Stomach (tissue), 4 donors: ENCODE data around the gene CD300LD.

Source experiments
- POLR2AphosphoS5 ChIP-seq, 3 donors: sonication (generic); formaldehyde crosslinking; IDR thresholded peaks; one replicate each; pipeline ENCODE4 v1.6.1; 2016; ENCODE audit warnings: antibody characterized with exemption in 3 of 3
- TF ChIP-seq, protein P1 (sequence below), 7 experiments: fragments of 450-650 bp in 4 of 7; fragments of 200-600 bp in 3 of 7; sonication (generic) in 3 of 7; IDR thresholded peaks; one replicate each; pipeline ENCODE4 v1.5.1; 2016 to 2019; ENCODE audit warnings: antibody characterized with exemption in 7 of 7, control low read depth in 2 of 7, mild to moderate bottlenecking in 1 of 7

DNA sequence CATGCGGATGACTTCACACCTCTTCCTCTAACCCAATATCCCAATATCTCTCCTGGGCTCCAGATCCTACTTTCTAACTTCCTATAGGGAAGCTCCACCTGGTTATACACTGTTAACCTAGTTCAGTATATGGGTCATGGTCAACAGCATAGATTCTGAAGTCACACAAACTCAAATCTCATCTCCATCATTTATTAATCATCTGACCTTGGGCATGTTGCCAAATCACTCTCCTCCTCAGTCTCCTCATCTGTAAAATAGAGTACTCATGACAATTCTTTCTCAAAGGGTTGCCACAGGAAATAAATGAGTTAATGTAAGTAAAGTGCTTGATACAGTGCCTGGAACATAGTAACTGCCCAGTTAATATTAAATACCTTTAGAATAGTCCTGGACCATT is 32.0 kb upstream of the CD300LD start:
- TF ChIP-seq, protein P1, sequence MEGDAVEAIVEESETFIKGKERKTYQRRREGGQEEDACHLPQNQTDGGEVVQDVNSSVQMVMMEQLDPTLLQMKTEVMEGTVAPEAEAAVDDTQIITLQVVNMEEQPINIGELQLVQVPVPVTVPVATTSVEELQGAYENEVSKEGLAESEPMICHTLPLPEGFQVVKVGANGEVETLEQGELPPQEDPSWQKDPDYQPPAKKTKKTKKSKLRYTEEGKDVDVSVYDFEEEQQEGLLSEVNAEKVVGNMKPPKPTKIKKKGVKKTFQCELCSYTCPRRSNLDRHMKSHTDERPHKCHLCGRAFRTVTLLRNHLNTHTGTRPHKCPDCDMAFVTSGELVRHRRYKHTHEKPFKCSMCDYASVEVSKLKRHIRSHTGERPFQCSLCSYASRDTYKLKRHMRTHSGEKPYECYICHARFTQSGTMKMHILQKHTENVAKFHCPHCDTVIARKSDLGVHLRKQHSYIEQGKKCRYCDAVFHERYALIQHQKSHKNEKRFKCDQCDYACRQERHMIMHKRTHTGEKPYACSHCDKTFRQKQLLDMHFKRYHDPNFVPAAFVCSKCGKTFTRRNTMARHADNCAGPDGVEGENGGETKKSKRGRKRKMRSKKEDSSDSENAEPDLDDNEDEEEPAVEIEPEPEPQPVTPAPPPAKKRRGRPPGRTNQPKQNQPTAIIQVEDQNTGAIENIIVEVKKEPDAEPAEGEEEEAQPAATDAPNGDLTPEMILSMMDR (IDR thresholded peaks at IDR 0.05): no peak
- TF ChIP-seq POLR2AphosphoS5 (IDR thresholded peaks at IDR 0.05): no peak
